PC-3 (cell line): ENCODE results near the gene FN3KRP. TPM values are rescaled to one million over a fixed set of nuclear protein-coding genes. Genes with fewer than 3 reads are reported as not detected.

Experiments
- ATAC-seq: fragments of 200-7000 bp; cut with Tn5 transposase; 2 replicates; pipeline ENCODE4 v1.9.1; 2020; ENCODE audit warnings: mild to moderate bottlenecking, moderate library complexity
- BruUV-seq: library from RNA; stranded (reverse); fragments of 400-500 nt; replicated peaks from 2 replicates; lab custom pipeline; 2021; lab: Mats Ljungman, UMichigan
- CTCF ChIA-PET: fragments of 300-600 bp; sonication (Branson Sonifier 250); formaldehyde crosslinking; loops from one replicate; lab custom pipeline; 2022; ENCODE audit warnings: antibody characterized with exemption; lab: Charles Lee
- POLR2A ChIA-PET: fragments of 300-600 bp; sonication (Branson Sonifier 250); formaldehyde crosslinking; loops from one replicate; lab custom pipeline; 2022; ENCODE audit warnings: antibody characterized with exemption; ENCODE audit not compliant: unreplicated experiment; lab: Charles Lee
- DNase-seq: peaks from one replicate; pipeline ENCODE4 v3.0.0-alpha.2; 2015
- H2AFZ ChIP-seq: fragments of 300-600 bp; sonication (generic); 2 replicates; pipeline ENCODE4 v1.6.0; 2016; ENCODE audit warnings: antibody characterized with exemption, low read length
- H3F3A ChIP-seq: fragments of 300-600 bp; sonication (generic); one replicate; pipeline ENCODE4 v1.6.0; 2017; ENCODE audit warnings: antibody characterized with exemption, low read length, control low read depth, mild to moderate bottlenecking; ENCODE audit not compliant: unreplicated experiment
- H3K27ac ChIP-seq: fragments of 300-600 bp; sonication (generic); 2 replicates; pipeline ENCODE4 v1.5.1; 2016; ENCODE audit warnings: mild to moderate bottlenecking, low read length
- H3K27me3 ChIP-seq: fragments of 300-600 bp; sonication (generic); 2 replicates; pipeline ENCODE4 v1.6.1; 2016; ENCODE audit warnings: low read length, mixed read lengths
- H3K36me3 ChIP-seq: fragments of 300-600 bp; sonication (generic); 2 replicates; pipeline ENCODE4 v1.6.1; 2016; ENCODE audit warnings: low read depth, mixed run types, low read length, mixed read lengths
- H3K4me1 ChIP-seq: fragments of 300-600 bp; sonication (generic); 2 replicates; pipeline ENCODE4 v1.5.1; 2016; ENCODE audit warnings: low read length; ENCODE audit not compliant: insufficient read depth
- H3K4me2 ChIP-seq: fragments of 300-600 bp; sonication (generic); 2 replicates; pipeline ENCODE4 v1.6.0; 2016; ENCODE audit warnings: low read length
- H3K4me3 ChIP-seq: fragments of 300-600 bp; sonication (generic); 2 replicates; pipeline ENCODE4 v1.5.1; 2016; ENCODE audit warnings: mild to moderate bottlenecking, low read length, mixed read lengths
- H3K79me2 ChIP-seq: fragments of 300-600 bp; sonication (generic); 2 replicates; pipeline ENCODE4 v1.6.1; 2017; ENCODE audit warnings: low read length, mixed read lengths
- H3K9ac ChIP-seq: fragments of 300-600 bp; sonication (generic); 2 replicates; pipeline ENCODE4 v1.6.0; 2016; ENCODE audit warnings: mild to moderate bottlenecking, low read length
- H3K9me2 ChIP-seq: fragments of 300-600 bp; sonication (generic); replicated peaks from 2 replicates; pipeline ENCODE4 v1.6.1; 2016; ENCODE audit warnings: mixed run types, low read length, mixed read lengths
- H3K9me3 ChIP-seq: fragments of 300-600 bp; sonication (generic); 2 replicates; pipeline ENCODE4 v1.6.1; 2016; ENCODE audit warnings: low read length, mixed read lengths
- H4K20me1 ChIP-seq: fragments of 300-600 bp; sonication (generic); 2 replicates; pipeline ENCODE4 v1.6.1; 2016; ENCODE audit warnings: low read length, mixed read lengths
- CTCF ChIP-seq: fragments of 300-600 bp; sonication (generic); conservative IDR thresholded peaks from 2 replicates; pipeline ENCODE4 v1.5.1; 2017; ENCODE audit warnings: antibody characterized with exemption, low read depth, mild to moderate bottlenecking, low read length
- EZH2 ChIP-seq: fragments of 300-600 bp; sonication (generic); IDR thresholded peaks from one replicate; pipeline ENCODE4 v1.6.1; 2017; ENCODE audit warnings: antibody characterized with exemption, mild to moderate bottlenecking, low read length; ENCODE audit not compliant: unreplicated experiment
- EZH2phosphoT487 ChIP-seq: fragments of 300-600 bp; sonication (generic); IDR thresholded peaks from 2 replicates; pipeline ENCODE4 v1.6.1; 2018; ENCODE audit warnings: mild to moderate bottlenecking, antibody characterized with exemption, low read length, borderline replicate concordance
- intact Hi-C: fragments of 100-400 bp; cut with micrococcal nuclease; formaldehyde crosslinking; loops from 2 replicates; pipeline ENCODE4 v1.9.0; 2023
- total RNA-seq: library from RNA; depleted of rRNA; stranded (reverse); fragments of >200 nt; gene quantifications from 2 replicates; pipeline ENCODE4 v1.2.3, GENCODE V29; 2014

Gene FN3KRP
- total RNA-seq, 1 experiment from 2014 or later, result 37.4 TPM

- DNase-seq, result no peak
- no peak for TF ChIP-seq EZH2phosphoT487
- TF ChIP-seq CTCF, result no peak
- TF ChIP-seq EZH2, result no peak
- Histone ChIP-seq H3K9ac (no peak overlapping the region), H3K79me2 (no peaks in the 10 kb centered on the region), H3K9me3 (0 out of 2 replicates have a peak, but pooled peaks cover 3% of the 10 kb centered on the region), H3K9me2 (no peaks in the 10 kb centered on the region), H4K20me1 (no peaks in the 10 kb centered on the region), H3K27me3 (no peaks in the 10 kb centered on the region), H3K4me2 (no peak overlapping the region), H3K27ac (no peak overlapping the region), H3K4me1 (peaks cover 5% of the 10 kb centered on the region), H2AFZ (no peak overlapping the region), H3K4me3 (no peak overlapping the region), H3K36me3 (peaks cover 4% of the 10 kb centered on the region; the same call in 1 of the 2 replicates), H3F3A (no peaks in the 10 kb centered on the region)
- intact Hi-C loops, result no loop called here
- POLR2A ChIA-PET, result no interaction called here
- CTCF ChIA-PET, result no interaction called here
- ATAC-seq, result no peak
- no TSS peak for BruUV-seq
Observed at GRCh38 chr17:82686366-82687324, 29.9 kb upstream of the FN3KRP start.

GRCh38 chr17:82687375-82687861 lies 29.1 kb upstream of the FN3KRP start:
- H4K20me1 ChIP-seq, result no peaks in the 10 kb centered on the region
- H3K27me3 ChIP-seq, result no peaks in the 10 kb centered on the region
- no TSS peak for BruUV-seq
- no peak overlapping the region for H2AFZ ChIP-seq
- TF ChIP-seq EZH2, result no peak
- no peak for TF ChIP-seq CTCF
- no peak for TF ChIP-seq EZH2phosphoT487
- intact Hi-C loops, result no loop called here
- CTCF ChIA-PET, result interaction anchor here (0.5 kb wide), 1 partner anchor 39 kb away, joined by 3 read pairs; no protein-coding TSS in a partner anchor
- no peaks in the 10 kb centered on the region for H3K9me2 ChIP-seq
- no peak overlapping the region for H3K27ac ChIP-seq
- no peak overlapping the region for H3K9ac ChIP-seq
- no peak overlapping the region for H3K4me3 ChIP-seq
- POLR2A ChIA-PET, result no interaction called here
- no peak overlapping the region for H3K4me2 ChIP-seq
- no peaks in the 10 kb centered on the region for H3K79me2 ChIP-seq
- 0 out of 2 replicates have a peak, but pooled peaks cover under 1% of the 10 kb centered on the region for H3K9me3 ChIP-seq
- no peaks in the 10 kb centered on the region for H3K36me3 ChIP-seq
- H3K4me1 ChIP-seq, result peaks cover 5% of the 10 kb centered on the region
- no peaks in the 10 kb centered on the region for H3F3A ChIP-seq
- ATAC-seq (no peak), DNase-seq (no peak)
